GM10266 (cell line): ENCODE measurements around the gene MBD6.

Experiments used
- DNase-seq: peaks from one replicate; pipeline ENCODE4 v3.0.0; 2012; ENCODE audit errors: extremely low spot score
- TF ChIP-seq, protein P1 (sequence below): IDR thresholded peaks from 2 replicates; pipeline ENCODE4 v1.5.1; 2012; ENCODE audit warnings: mild to moderate bottlenecking, low read depth; ENCODE audit not compliant: control insufficient read depth, insufficient read depth; ENCODE audit errors: missing control alignments

The MBD6 gene

DNA sequence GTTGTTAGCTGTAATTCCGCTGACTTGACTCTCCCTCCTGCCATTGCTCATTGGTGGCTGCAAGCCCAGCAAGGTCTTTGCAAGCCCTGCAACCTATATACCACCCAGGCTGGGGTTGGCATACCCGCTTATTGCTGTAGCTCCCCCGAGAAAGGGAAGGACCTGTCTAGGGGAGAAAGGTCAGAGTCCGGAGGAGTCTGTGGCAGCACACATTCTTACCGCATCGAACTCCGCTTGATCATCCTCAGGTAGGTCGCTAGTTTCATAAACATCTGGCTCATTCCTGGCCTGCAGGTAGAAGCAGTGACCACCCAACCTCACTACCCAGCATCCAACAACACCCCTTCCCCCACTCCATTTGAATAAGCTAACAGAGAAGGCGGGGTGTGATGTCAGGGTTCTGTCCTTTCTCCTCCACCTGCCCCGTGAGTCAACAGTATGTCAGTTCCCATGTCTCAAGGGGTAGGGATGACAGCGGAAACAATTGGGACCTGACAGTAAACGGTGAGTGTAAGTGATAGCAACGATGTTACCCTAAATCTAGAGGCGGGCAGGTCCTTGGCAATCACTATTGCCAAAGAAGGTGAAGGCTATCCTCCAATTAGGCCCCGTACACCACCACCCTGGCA is 23.3 kb downstream of the MBD6 start:
- TF ChIP-seq, protein P1, sequence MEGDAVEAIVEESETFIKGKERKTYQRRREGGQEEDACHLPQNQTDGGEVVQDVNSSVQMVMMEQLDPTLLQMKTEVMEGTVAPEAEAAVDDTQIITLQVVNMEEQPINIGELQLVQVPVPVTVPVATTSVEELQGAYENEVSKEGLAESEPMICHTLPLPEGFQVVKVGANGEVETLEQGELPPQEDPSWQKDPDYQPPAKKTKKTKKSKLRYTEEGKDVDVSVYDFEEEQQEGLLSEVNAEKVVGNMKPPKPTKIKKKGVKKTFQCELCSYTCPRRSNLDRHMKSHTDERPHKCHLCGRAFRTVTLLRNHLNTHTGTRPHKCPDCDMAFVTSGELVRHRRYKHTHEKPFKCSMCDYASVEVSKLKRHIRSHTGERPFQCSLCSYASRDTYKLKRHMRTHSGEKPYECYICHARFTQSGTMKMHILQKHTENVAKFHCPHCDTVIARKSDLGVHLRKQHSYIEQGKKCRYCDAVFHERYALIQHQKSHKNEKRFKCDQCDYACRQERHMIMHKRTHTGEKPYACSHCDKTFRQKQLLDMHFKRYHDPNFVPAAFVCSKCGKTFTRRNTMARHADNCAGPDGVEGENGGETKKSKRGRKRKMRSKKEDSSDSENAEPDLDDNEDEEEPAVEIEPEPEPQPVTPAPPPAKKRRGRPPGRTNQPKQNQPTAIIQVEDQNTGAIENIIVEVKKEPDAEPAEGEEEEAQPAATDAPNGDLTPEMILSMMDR: no peak
- DNase-seq: no peak

DNA sequence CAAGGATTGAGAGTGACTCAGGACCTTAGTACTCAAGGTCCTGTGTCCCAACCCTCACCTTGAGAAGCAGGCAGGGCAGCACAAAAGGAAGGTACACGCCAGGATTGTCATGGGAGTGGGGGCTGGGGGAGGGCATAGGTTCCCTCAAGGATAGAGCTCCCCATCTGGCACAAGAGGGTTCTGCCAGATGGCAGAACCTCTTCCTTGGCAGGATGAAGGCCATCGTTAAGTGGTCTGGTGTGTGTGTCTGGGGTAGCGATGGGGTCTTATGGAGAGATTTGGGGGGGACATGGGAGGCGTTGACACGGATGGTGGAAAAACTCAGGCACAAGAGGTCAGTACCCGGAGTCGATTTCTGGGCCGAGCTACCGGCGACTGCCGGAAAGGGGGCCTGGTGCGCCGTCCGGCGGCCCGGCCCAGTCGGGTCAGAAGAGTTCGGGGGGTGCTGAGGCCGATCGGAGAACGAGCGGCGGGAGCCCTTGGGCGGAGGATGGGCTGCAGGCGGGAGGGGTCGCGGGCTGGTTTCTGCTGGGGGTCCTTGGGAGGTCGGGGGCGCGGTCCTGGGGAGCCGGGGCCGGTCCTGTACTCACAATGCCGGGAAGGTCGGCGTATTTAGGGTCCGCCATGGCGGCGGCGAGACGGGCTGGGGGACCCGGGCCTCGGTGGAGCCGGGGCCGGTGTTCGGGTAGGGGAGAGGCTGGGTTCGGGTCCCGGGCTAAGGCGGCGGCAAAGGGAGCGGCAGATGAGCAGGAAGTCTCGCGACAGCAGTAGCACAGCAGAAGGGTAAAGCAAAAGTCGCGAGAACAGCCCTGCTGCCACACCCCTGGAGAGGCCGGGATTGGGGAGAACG is 24.0 kb downstream of the MBD6 start, which contains the start of gene DCTN2:
TSS of gene DCTN2 (minus strand) at position 755 of the 850 bp plus-strand sequence. CDS start at position 626, 129 bp downstream.
- DNase-seq: peak; percentile 99
- TF ChIP-seq, protein P1: peak; percentile 8

DNA sequence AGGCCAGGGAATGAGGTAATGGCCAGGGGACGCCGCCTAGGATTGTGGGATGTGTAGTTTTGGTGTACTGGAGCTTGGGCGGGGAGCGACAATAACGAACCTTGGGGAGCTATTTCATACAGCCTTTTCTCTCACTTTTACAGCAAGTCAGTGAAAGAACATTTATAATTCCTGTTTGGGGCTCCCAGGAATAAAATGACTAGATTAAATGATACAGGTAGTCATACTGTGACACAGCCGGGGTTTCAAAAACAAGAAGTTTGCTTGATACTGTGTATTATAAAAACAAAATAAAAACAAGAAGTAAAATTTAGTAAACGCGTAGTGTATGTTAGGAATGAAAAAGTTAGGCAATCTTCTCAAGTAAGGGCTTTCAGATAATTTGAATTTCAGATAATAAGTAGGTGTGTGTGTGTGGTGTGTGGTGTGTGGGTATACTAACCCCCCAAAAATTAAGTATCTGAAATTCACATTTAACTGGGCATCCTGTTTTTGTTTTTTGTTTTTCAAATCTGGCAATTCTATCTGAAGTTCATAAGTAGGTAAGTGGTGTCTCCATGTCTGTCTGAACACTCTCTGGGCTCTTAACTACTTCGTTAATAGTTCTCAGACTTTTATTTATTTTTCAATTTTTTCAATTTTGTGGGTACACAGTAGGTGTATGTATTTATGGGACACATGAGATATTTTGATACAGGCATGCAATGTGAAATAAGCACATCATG is 24.8 kb downstream of the MBD6 start:
- DNase-seq: no peak
- TF ChIP-seq, protein P1: no peak

DNA sequence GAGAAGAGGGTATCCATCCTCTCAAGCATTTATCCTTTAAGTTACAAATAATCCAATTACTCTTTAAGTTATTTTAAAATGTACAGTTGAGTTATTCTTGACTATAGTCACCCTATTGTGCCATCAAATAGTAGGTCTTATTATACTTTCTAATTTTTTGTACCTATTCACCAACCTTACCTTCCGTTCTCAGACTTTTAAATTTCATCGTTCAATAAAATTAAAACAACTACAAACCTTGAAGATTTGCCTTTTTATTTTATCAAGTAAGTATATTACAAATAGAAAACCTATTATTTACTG is 25.3 kb downstream of the MBD6 start:
- TF ChIP-seq, protein P1: no peak
- no peak for DNase-seq

DNA sequence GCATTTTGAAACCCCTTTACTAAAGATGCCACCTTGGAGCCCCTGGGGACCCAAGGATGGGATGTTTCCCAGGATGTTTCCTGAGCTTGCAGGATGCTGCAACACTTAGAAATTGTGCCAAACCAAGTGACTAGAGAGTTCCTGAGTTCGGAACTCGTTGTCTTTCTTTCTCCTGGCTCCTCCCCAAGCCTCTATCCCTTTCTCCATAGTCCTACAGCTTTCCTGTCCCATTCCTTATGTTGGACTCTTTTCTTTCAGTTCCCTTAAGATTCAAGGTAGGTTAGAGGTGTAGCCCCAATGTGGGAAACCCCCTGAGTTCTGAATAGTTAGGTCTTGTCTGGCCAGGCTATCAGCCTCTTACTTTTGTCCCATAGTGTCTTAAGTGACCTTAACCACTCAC is 25.9 kb downstream of the MBD6 start:
- DNase-seq: no peak
- TF ChIP-seq, protein P1: no peak

DNA sequence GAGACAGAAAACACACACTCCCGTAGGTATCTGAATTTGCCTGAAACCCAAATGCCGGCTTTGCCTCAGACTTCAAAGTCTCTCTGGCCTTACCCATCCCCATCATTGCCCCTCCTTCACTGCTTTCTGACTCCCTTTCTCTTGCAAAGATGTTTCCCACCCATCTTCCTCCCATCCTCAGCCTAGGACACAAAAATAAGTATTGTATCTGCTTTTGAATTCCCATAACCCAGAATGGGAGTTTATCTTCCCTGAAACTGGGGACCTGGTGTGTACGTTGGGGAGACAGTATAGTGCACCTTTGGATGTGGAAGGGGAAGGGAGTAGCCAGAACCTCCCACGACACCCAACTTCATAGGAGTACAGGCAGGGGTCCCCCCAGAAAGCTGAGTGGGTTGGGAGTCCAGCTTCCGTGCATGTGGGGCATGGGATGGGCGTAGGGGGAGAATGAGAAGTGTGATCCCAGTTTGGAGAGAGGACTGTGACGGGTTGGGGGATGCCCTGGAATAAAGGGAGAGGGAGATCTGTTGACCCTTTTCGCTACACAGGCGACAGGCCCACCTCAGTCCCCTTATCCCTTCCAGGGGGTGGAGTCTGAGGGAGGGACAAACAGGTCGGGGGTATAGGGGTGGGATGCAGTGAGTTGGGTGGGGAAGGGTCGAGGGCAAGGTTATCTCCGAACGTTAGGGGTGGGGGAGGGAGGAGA is 26.7 kb downstream of the MBD6 start:
- DNase-seq: no peak
- TF ChIP-seq, protein P1: no peak
